Stomach (tissue), 19 donors: ENCODE data around the gene SMIM36. TPM values are rescaled to one million over a fixed set of nuclear protein-coding genes. Genes with fewer than 3 reads are reported as not detected.

Experiments
- DNase-seq, 2 donors: peaks; one replicate each; pipeline versions ENCODE4 v3.0.0 to v3.0.0-alpha.2; 2013 to 2019
- H3K27ac ChIP-seq, 5 donors: fragments of 200-600 bp in 4 of 5; sonication (generic) in 4 of 5; one replicate each; pipeline ENCODE4 v1.5.1; 2013 to 2019; ENCODE audit warnings: mild to moderate bottlenecking in 1 of 5, moderate library complexity in 1 of 5
- H3K27me3 ChIP-seq, 3 donors: fragments of 200-600 bp; sonication (generic); one replicate each; pipeline ENCODE4 v1.5.1; 2017 to 2019; ENCODE audit warnings: mixed run types in 1 of 3
- H3K36me3 ChIP-seq, 4 donors: fragments of 200-600 bp; sonication (generic); 1 replicate in 3 of 4; 2 replicates in 1 of 4; pipeline ENCODE4 v1.5.1; 2016 to 2019
- H3K4me1 ChIP-seq, 4 donors: fragments of 200-600 bp; sonication (generic); one replicate each; pipeline ENCODE4 v1.5.1; 2016 to 2019
- H3K4me3 ChIP-seq, 4 donors: fragments of 200-600 bp; sonication (generic) in 3 of 4; one replicate each; pipeline ENCODE4 v1.5.1; 2016 to 2019; ENCODE audit warnings: mild to moderate bottlenecking in 1 of 4
- H3K9me3 ChIP-seq, 4 donors: fragments of 200-600 bp; sonication (generic); one replicate each; pipeline ENCODE4 v1.5.1; 2016 to 2019
- CTCF ChIP-seq, 7 experiments: fragments of 450-650 bp in 4 of 7; fragments of 200-600 bp in 3 of 7; sonication (generic) in 3 of 7; IDR thresholded peaks; one replicate each; pipeline ENCODE4 v1.5.1; 2016 to 2019; ENCODE audit warnings: antibody characterized with exemption in 7 of 7, control low read depth in 2 of 7, mild to moderate bottlenecking in 1 of 7
- EP300 ChIP-seq: sonication (generic); formaldehyde crosslinking; IDR thresholded peaks from one replicate; pipeline ENCODE4 v1.6.1; 2017; ENCODE audit warnings: antibody characterized with exemption
- POLR2A ChIP-seq, 4 donors: fragments of 450-650 bp; IDR thresholded peaks; one replicate each; pipeline ENCODE4 v1.6.1; 2016; ENCODE audit warnings: antibody characterized with exemption in 4 of 4, control low read depth in 2 of 4, mild to moderate bottlenecking in 1 of 4, moderate library complexity in 1 of 4
- POLR2AphosphoS5 ChIP-seq, 3 donors: sonication (generic); formaldehyde crosslinking; IDR thresholded peaks; one replicate each; pipeline ENCODE4 v1.6.1; 2016; ENCODE audit warnings: antibody characterized with exemption in 3 of 3
- WGBS, 5 donors: extraction: QIAGEN DNeasy Blood & Tissue Kit in 3 of 5; methylation state at CpG; one replicate each; pipeline versions ENCODE4 v1.1.5 to v1.1.7; 2013 to 2018; 5-methylcytosine and 5-hydroxymethylcytosine counted together
- intact Hi-C: fragments of 100-400 bp; cut with DNase I; formaldehyde crosslinking; loops from one replicate; pipeline ENCODE4 v1.15.1; 2023; ENCODE audit warnings: low total_unique reads
- long read RNA-seq, 10 donors: transcript quantifications; one replicate each; lab custom pipeline, GENCODE V29; 2026
- polyA plus RNA-seq, 3 donors: library from polyadenylated mRNA; stranded (reverse); fragments of 200-250 nt; gene quantifications; one replicate each; pipeline ENCODE4 v1.2.3, GENCODE V29; 2013
- total RNA-seq, 5 donors: library from RNA; depleted of rRNA; stranded (reverse); fragments of >200 nt; gene quantifications; one replicate each; pipeline versions ENCODE4 v1.1.0 to v1.2.3, GENCODE V29; 2014 to 2016
- donor health status: healthy with polysubstance abuse.
- donor health status: Bipolar disorder and iron deficiency.
- donor health status: healthy.

The SMIM36 gene
- total RNA-seq = not detected
- not detected for polyA plus RNA-seq
- long read RNA-seq, donor 1 = 0 reads
- long read RNA-seq, donor 2 = 0 reads
- long read RNA-seq, donor 3 = 0 reads
- long read RNA-seq, donor 4 = 0 reads
- long read RNA-seq, donor 5 = 0 reads
- long read RNA-seq, donor 6 = 0 reads
- long read RNA-seq, donor 7 = 0 reads
- long read RNA-seq, donor 8 = 0 reads
- long read RNA-seq, donor 9 = 0 reads
- long read RNA-seq, donor 10 = 0 reads

DNA sequence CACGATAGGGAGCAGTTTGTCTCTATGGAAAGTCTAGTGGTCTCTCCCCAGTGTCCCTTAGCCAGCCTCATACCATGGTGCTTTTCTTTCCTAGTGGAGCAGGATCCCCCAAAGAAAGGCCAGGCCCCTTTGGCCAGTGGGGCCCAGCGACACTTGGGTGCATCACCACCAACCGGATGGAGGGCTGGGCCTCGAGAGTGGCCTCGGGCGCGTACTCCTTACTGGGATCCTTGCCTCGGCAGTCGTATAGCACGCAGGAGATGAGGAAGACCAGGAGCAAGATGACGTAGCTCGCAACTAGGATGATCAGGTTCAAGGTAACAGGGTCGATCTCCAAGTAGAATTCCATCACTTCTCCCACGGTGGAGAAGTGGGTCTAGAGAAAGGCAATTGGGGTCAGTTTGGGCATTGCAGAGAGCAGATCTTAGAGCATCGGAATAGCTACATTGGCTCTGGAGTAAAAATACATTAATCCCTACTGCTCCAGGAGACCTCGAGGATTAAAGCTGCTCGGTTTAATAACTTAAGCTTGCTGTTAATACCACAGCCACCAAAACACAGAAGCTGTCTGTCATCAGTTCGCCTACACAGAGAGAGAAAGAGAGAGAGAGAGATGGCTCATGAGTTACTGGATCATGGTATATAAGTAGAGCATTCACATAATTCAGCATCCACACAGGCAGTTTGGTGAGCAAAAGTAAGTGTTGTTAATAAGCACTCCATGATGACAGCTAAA, at the start of gene SMIM36:
Gene SMIM36, minus strand, starts transcription at position 467 of the 736 bp plus-strand sequence.
- Histone ChIP-seq H3K27me3 (no peaks in the 10 kb centered on the region), H3K9me3 (no peaks in the 10 kb centered on the region), H3K4me3 (no peak within 1 kb of the TSS), H3K36me3 (no peaks in the 10 kb centered on the region), H3K4me1 (peaks cover 0 to 9% (median 4%) of the 10 kb centered on the region in 4 donors), H3K27ac (no peak within 1 kb of the TSS)
- no peak for DNase-seq
- TF ChIP-seq EP300 (no peak), POLR2A (IDR thresholded peaks at IDR 0.05) (no peak), POLR2AphosphoS5 (IDR thresholded peaks at IDR 0.05) (no peak), CTCF (IDR thresholded peaks at IDR 0.05) (no peak)
- intact Hi-C loops = loop anchor here (5.0 kb wide), 1 partner anchor 154 kb away; no protein-coding TSS in a partner anchor
- 88 to 93% (median 92%) methylated on average over 18 of the region's 18 CpGs for WGBS, 5 donors

- Histone ChIP-seq H3K27ac (no peak overlapping the region), H3K27me3 (peaks cover 0 to 3% (median 0%) of the 10 kb centered on the region in 3 donors), H3K36me3 (no peaks in the 10 kb centered on the region), H3K9me3 (no peaks in the 10 kb centered on the region), H3K4me3 (no peak overlapping the region), H3K4me1 (no peaks in the 10 kb centered on the region)
- WGBS, 5 donors = 75 to 94% (median 84%) methylated on average over 5 to 8 of the region's 8 CpGs
- intact Hi-C loops = no loop called here
- no peak for DNase-seq
- no peak for TF ChIP-seq CTCF (IDR thresholded peaks at IDR 0.05)
- TF ChIP-seq EP300 = no peak
- TF ChIP-seq POLR2AphosphoS5 (IDR thresholded peaks at IDR 0.05) = no peak
- no peak for TF ChIP-seq POLR2A (IDR thresholded peaks at IDR 0.05)
Measured at GRCh38 chr17:55555772-55556171, 44.5 kb upstream of the SMIM36 start.

GRCh38 chr17:55549140-55549539, 37.9 kb upstream of the SMIM36 start:
- no peaks in the 10 kb centered on the region for H3K9me3 ChIP-seq
- intact Hi-C loops = no loop called here
- 27 to 55% (median 41%) methylated on average over 2 of the region's 2 CpGs for WGBS, 5 donors
- no peaks in the 10 kb centered on the region for H3K4me1 ChIP-seq
- H3K27ac ChIP-seq = no peak overlapping the region
- H3K27me3 ChIP-seq = no peaks in the 10 kb centered on the region
- no peaks in the 10 kb centered on the region for H3K36me3 ChIP-seq
- H3K4me3 ChIP-seq = no peak overlapping the region
- no peak for TF ChIP-seq EP300
- TF ChIP-seq POLR2A (IDR thresholded peaks at IDR 0.05) = no peak
- TF ChIP-seq CTCF (IDR thresholded peaks at IDR 0.05) = no peak
- TF ChIP-seq POLR2AphosphoS5 (IDR thresholded peaks at IDR 0.05) = no peak
- DNase-seq = no peak

DNA sequence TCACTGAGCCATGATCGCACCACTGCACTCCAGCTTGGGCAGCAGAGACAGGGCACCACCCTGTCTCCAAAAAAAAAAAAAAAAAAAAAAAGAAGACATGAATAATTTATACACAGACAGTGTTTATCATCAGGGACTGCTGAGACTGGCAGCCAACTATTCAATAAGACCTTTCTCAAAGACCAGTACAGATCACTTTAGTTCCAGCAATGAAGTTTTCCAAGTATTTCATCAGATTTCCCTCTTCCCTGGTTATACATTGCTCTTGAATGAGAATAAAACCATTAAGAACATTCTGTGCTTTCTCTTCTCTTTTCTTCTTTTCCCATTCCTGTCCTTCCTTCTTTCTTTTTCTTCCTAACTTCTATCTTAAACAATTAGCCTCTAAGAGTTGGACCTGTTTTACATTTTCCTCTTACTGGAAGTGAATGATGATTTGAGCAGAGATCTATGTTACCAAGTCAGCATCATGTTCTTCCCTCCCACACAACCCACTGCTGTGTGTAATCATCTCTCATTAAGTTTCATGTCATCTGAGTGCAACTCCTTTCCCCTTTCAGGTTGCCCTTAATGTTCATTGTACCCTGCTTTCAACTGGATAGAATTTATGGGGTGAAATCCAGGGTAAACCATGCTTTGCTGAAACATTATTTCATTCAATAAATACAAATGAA, 35.9 kb upstream of the SMIM36 start:
- H3K4me1 ChIP-seq = no peaks in the 10 kb centered on the region
- no peaks in the 10 kb centered on the region for H3K27me3 ChIP-seq
- no peak for DNase-seq
- H3K36me3 ChIP-seq = no peaks in the 10 kb centered on the region
- no peak overlapping the region for H3K4me3 ChIP-seq
- no peak overlapping the region for H3K27ac ChIP-seq
- no peaks in the 10 kb centered on the region for H3K9me3 ChIP-seq
- 55 to 100% (median 91%) methylated on average over 1 of the region's 1 CpG for WGBS, 5 donors
- TF ChIP-seq POLR2A (IDR thresholded peaks at IDR 0.05) = no peak
- intact Hi-C loops = no loop called here
